ENCODE data around the gene TMEM201.
"Not testable (repeated sequence)": the region's sequence is repeated elsewhere in the genome, so short reads cannot be mapped to it uniquely, and the experiment has no call there.

The TMEM201 gene, protein sequence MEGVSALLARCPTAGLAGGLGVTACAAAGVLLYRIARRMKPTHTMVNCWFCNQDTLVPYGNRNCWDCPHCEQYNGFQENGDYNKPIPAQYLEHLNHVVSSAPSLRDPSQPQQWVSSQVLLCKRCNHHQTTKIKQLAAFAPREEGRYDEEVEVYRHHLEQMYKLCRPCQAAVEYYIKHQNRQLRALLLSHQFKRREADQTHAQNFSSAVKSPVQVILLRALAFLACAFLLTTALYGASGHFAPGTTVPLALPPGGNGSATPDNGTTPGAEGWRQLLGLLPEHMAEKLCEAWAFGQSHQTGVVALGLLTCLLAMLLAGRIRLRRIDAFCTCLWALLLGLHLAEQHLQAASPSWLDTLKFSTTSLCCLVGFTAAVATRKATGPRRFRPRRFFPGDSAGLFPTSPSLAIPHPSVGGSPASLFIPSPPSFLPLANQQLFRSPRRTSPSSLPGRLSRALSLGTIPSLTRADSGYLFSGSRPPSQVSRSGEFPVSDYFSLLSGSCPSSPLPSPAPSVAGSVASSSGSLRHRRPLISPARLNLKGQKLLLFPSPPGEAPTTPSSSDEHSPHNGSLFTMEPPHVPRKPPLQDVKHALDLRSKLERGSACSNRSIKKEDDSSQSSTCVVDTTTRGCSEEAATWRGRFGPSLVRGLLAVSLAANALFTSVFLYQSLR

DNA sequence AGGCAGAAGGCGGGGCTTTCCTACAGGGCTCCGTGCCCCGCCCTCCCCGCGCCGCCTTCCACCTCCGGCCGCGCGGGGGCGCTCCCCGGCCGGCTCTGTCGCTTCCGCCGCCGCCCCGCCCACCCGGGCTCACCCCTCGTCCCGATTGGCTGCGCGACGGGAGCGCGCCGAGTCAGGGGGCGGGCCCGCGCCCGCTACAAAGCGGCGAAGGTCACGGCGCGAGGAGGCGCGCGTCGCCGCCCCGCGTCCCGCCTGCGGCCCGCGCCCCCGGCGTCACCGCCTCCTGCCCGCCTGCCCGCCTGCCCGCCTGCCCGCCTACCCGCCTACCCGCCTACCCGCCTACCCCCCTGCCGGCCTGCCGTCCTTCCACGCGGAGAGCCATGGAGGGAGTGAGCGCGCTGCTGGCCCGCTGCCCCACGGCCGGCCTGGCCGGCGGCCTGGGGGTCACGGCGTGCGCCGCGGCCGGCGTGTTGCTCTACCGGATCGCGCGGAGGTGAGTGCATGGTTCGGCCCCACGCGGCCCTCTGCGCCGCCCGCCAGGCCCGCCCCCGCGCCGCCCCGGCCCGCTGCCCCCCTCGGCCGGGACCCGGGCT is at the start of gene TMEM201:
Gene TMEM201 (plus strand): TSS at position 361 of the 593 bp plus-strand sequence. CDS start 20 bp downstream, at position 381.
- DNase-seq: peak; percentile 36

DNA sequence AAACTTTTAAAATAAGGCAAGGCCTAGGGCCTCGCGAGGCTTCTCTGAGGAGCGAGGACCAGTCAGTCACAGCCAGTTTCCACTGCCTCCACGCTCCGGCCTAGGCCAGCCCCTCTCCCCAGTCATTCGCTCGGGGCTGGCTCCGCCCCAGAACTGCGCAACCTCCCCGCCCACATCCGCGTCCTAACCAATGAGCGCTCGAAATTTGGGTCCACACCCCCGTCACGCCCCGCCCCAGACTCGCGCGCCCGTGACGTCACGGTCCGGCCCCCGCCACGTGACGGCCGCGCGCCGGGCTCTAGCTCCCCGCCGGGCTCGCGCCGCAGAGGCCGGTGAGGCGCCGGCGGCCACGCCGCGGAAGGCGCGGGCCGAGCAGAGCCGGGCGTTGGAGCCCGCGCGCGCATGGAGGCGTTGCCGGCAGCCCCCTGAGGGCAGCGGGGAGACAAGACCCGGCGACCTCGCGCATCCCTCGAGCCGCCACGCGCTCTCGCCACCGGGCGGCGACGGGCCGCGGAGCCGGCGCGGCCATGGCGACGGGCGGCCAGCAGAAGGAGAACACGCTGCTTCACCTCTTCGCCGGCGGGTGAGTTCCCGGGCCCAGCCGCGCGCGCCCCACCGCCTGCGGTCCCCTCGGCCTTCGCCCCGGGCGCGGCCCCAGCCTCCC is 49.4 kb upstream of the TMEM201 start, which contains the start of gene SLC25A33:
Gene SLC25A33 (plus strand): TSS at position 301 of the 664 bp plus-strand sequence. CDS start 227 bp downstream, at position 528.
- peak; percentile 92 for DNase-seq

DNA sequence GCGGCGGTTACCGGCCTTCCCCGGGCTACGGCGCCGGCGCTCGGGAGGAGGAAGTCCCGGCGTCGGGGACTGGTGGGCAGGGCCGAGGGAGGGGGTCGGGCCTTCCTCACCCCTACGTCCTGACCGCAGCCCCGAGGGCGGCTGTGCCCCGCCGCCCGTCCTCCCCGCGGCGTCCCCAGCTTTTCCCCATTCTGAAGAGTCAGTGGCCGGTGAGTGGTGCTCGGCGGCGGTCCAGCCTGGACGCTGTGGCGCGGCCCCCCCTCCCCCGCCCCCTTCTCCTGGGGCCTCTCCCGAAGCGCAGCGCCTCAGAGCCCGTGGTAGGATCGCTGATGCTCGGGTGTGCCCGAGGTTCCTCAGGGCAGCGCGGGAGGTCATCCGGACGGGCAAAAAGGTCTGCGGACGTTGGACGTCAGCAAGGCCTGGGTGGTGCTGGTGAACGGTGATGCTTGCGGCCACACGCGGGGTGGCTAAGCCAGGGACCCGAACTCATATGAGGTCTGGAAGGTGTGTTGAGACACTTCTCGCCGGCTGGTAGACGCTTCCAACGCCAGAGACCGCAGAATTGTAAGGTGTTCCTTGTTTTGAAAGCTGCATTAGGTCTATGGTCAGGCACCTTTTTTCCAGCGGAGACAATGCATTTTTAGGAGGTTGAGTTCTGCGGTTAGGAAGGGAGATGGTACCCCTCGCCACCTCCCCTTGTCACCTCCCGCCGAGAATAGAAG is 48.7 kb upstream of the TMEM201 start:
- DNase-seq: no peak

DNA sequence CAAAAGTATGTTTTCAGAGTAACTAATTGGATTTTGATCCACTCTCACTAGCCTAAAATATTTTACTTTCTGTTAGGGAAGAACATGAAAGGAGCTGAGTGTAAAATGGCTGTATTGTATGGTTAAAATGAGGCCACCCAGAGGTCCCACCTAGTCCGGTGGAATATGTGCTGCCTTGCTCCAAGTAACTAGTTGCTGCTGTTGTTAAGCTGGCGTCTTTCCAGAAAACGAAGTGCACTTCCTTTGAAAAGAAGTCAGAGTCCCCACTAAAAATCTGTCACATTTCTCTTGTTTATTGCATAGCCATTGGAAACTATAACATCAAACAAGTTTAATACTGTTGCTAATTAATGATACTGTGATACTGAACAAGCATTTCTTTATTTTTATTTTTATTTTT is 46.3 kb upstream of the TMEM201 start:
- no peak for DNase-seq

DNA sequence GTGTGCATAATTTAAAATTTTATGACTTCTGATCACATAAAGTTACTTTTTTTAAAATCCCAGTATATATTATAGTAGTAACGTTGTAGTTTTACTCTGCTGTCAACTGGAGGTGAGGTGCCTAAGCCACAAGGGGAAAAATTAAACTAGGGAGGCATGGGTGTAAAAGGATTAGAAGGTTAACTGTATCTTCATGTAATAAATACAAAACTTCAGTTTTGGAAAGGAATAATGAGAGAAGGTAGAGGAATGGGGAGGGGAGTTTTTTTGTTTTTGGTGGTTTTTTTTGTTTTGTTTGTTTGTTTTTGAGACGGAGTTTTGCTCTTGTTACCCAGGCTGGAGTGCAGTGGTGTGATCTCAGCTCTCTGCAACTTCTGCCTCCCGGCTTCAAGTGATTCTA is 43.8 kb upstream of the TMEM201 start:
- no peak for DNase-seq

DNA sequence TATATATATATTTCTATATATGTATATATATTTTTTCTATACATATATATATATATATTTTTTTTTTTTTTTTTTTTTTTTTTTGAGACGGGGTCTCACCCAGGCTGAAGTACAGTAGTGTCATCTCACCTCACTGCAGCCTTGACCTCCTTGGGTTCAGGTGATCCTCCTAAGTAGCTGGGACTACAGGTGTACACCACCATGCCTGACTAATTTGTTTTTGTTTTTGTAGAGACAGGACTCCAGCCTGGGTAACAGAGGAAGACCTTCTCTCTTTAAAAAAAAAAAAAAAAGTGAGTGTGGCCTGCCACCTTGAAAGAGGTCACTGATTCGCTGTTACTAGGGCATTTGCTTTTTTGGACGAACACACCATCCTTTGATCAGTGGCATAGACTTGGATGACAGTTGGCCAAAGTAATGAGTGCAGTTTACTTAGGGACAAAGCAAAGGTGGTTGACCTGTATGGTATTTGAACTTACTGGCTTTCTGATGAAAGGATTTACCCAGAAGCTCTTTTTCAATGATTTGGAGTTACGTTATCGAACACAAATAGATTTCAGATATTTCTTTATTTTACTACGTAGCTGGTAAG is 38.7 kb upstream of the TMEM201 start:
- DNase-seq: no peak

DNA sequence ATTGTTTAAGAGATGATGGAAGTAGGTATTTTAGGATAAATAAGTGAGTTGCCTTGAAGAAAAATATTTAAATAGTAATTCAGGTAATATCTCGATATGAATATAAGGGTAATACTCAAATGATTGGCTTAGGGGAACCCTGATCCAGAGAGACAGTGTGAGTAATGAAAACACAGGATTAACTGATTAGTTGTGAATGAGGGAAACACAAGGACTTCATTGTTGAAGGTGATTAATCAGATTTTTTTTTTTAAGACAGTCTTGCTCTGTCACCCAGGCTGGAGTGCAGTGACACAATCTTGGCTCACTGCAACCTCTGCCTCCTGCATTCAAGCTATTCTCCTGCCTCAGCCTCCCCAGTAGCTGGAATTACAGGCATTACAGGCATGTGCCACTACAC is 36.7 kb upstream of the TMEM201 start:
- DNase-seq: no peak

DNA sequence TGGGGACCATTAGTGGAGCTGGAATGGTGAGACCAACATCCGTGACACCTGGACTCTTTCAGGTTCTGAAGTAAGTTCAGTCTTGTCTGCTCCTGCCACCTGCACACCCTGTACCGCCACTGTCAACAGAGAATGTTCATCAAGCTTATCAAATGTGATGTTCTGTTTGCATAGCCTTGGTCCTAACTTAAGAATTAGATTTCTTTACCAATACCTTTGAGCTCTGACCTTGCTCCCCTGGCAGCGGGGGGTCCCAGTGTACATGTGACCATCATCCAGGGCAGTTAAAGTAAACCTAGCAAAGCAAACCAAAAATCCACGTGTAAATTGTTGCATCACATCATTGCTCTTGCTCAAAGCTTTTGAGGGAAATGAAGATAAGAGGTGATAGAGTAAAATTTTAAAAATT is 35.0 kb upstream of the TMEM201 start:
- no peak for DNase-seq

DNA sequence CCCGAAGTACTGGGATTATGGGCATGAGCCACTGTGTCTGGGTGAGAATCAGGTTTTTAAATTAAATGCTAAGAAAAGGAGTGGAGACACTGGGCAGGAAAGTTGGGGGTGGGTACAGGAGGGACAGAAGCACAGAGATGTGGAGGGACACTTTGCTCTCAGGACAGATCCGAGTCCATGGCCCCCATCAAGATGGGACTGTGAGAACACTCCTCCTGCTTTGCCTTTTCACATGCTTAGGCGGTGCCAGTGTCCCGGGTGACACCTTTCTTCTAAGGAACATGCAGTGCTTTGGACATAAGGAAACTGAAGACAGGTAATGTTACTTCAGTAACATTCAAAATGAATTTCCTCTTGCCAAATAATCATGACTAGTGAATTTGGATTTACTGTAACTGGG is 32.8 kb upstream of the TMEM201 start:
- DNase-seq: no peak

DNA sequence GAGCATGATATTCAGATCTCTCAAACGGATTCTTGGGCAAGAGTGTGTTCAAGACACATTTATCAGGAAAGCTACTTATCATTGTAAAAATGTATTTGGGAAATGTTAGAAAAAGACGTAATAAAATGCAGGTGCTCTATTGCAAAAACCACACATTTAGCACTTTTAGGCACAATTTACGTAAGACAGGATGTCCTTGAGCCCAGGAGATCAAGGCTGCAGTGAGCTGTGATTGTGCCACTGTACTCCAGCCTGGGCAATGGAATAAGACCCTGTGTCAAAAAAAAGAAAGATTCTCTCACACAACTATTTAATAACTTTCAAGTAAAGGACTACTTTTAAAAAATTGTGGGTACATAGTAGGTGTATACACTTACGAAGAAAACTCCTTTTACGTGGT is 31.1 kb upstream of the TMEM201 start:
- no peak for DNase-seq

DNA sequence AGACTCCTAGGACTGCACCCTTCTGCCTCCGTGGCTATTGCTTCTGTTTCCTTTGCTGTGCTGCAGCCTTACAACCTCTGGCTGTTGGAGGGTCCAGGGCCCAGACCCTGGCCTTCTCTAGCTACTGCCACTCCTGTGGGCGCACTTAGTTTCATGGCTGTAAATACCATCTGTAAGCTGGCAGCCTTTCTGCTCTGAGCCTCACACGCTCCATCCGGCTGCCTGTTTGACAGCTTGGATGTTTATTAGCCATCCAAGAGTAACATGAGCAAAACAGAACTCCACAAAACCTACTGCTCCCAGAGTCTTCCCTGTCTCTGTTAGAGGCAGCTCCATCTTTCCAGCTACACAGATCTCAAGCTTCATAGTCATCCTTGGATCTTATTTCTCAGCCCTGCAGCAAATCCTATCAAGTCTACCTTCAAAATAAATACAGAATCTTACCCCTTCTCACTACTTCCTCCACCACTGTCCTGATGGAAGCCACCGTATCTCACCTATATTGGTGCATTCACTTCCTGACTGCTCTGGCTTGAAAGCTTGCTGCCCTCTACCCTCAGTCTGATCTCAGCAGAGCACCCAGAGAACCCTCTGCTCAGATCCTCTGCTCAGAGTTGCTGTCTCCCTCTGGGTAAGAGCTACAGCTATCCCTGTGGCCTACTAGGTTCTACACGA is 30.3 kb upstream of the TMEM201 start:
- DNase-seq: no peak

DNA sequence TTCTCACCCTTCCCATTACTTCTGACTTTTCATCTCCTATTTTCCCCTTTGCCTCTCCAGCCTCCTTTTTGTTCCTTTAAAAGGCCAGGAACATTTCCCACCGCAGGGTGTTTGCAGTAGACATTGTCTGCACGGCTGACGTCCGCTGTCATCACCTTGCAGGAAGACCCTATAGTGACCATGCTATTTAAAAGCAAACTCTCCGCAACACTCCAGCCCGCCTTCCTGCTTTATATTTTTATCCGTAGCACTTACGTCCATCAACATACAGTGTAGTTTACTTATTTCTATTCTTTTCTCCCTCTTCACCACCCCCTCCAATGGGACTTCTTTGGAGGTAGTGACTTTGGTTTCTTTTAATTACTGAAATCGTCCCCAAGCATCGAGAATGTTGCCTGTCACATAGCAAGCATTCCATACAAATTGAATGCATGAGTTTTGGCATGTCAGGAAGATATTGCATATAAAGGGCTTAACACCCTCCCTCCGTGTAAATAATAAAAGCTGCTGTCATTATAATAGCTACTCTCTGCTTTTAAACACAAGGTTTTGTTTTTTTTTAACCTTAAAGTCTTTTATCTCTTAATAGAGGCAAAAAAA is 29.7 kb upstream of the TMEM201 start:
- DNase-seq: no peak

DNA sequence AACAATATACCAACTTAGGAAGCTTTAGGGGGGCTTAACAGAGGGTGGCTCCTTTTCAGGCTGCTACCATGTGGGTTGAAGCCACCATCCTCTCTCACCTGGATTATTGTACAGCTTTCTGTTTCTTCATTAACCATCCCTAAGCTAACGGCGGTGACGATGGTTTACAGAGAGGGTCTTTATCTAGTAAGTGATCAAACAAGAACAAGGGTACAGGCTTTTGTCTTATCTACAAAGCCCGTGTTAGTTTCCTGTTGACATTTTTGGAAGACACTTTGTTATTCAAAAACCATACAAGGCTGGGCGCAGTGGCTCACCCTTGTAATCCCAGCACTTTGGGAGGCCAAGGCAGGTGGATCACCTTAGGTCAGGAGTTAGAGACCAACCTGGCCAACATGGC is 29.0 kb upstream of the TMEM201 start:
- DNase-seq: no peak

DNA sequence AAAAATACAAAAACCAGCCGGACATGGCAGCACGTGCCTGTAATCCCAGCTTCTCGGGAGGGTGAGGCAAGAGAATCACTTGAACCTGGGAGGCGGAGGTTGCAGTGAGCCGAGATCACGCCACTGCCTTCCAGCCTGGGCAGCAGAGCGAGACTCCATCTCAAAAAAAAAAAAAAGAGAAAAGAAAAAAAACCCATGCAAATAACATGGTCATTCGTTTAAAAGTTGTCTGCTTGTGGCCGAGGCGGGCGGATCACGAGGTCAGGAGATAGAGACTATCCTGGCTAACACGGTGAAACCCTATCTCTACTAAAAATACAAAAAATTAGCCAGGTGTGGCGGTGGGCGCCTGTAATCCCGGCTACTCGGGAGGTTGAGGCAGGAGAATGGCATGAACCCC is 28.6 kb upstream of the TMEM201 start:
- not testable (repeated sequence) for DNase-seq

DNA sequence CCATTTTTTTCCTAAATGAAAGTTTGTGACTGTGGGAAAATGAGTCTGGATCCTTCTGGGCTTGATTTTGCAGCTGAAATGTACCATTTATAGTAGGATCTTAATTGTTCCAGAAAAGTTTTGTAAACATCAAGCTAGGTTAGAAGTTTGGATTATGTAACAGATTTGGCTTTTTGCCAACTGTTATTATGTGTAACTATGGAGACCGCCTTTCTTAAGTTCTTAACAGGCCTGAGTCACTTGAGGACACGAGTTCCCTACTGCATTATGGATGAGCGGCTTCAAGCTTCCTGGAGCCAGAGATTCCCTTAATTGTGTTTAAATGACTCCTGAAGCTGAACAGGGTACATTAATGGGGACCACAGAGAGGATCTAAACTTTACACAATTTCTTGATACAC is 27.3 kb upstream of the TMEM201 start:
- peak; percentile 55 for DNase-seq

DNA sequence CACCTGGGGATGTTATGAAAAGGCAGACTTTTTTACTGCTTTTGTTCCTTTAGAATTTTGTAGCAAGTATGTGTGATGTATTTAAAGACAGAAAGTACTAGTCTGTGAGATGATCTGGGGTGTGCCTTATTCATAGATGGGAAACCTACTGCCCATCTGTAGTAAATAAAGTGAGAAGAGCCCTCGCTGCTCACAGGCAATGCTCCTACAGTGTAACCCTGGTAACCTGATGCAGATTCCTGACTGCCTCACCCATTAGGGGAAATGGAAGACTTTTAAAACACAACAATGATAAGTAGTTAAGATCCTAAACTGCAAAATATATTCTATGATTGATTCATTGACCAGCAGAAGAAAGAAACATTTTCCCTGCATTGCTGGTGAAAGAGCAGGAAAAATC is 19.4 kb upstream of the TMEM201 start:
- no peak for DNase-seq

DNA sequence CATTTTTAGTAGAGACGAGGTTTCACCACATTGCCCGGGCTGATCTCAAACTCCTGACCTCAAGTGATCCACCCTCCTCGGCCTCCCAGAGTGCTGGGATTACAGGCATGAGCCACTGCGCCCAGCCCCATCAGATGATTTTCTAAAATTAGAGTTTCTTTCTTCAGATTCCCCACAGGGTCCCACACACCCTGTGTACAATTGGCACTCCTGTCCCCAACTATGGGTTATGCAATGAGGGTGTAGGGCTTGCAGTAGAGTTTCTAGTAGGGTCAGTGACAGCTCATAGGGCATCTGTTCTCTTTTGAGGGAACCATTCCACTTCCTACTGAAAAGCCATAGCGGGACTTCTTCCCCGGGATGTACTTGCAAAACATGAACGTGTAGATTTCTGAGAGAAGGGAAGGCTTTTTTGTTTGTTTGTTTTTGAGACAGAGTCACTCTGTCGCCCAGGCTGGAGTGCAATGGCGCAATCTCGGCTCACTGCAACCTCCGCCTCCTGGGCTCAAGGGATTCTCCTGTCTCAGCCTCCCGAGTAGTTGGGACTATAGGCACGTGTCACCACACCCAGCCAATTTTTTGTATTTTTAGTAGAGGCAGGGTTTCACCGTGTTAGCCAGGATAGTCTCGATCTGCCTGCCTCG is 17.7 kb upstream of the TMEM201 start:
- not testable (repeated sequence) for DNase-seq

DNA sequence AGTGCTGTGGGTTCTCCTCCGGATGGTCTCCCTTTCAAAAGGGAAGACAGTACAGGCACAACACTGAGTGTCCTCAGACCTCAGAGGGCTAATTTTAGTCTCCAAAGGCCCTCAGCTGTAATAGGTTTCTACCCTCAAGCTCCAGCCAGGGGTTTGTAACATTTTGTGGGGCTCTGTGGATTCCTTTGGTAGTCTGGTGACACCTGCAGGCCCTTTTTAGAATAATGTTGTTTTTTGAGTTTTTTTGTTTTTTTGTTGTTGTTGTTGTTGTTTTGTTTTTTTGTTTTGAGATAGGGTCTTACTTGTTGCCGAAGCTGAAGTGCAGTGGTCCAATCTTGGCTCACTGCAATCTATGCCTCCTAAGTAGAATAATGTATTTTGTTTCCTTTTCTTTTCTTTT is 15.0 kb upstream of the TMEM201 start:
- no peak for DNase-seq

DNA sequence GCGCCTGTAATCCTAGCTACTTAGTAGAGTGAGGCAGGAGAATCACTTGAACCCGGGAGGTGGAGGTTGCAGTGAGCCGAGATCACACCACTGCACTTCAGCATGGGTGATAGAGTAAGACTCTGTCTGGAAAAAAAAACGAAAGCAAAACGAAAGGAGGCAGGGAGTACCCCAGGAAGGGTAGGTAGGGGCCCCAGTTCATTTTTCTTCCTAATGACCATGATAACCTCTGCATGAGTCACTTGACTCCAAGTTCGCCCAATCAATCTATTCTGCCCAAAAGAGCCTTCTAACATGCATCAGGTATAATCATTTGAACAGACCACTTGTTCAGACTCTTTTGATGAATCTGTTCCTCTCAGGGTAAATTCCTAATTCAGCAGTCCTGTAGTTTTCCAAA is 13.2 kb upstream of the TMEM201 start:
- no peak for DNase-seq

DNA sequence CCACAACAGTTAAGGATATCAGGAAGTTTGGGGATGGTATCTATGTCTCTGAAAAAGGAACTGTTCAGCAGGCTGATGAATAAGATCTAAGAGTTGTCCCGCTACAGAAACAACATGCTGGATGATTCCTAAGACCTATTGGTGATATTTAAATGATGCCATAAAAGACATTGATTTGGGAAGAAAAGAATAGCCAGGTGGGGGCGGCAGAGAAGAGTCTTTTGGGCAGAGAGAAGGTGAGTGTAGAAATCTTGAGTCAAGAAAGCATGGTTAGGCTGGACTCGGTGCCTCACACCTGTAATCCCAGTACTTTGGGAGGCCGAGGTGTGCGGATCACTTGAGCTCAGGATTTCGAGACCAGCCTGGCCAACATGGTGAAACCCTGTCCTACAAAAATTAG is 11.8 kb upstream of the TMEM201 start:
- no peak for DNase-seq

DNA sequence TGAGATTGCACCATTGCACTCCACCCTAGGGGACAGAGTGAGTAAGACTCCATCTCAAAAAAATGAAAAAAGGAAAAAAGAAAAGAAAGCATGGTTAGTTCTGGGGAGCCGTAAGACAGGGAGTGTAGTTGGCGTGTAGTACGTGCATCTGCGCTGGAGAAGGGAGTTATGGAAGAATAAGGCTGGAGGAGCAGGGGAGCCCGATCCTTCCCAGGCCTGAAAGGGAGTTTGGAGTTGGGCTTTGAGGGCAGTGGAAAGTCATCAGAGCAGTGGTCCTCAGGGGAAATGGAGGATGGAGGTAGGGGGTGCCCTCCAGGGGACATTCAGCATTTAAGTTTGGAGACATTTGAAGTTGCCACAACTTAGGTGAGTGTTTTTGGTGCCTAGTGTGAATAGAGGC is 11.3 kb upstream of the TMEM201 start:
- DNase-seq: no peak
